Measurements from ENCODE around the gene C22orf15.

C22orf15 gene

GRCh38 chr22:23737696-23738095 lies 25.1 kb upstream of the C22orf15 start:
- DNase-seq (ENCODE audit: low read depth in 1 of 2, low spot score in 1 of 2) = no peak
- no peak for TF ChIP-seq JUND (IDR thresholded peaks at IDR 0.05; ENCODE audit: low read depth)
- in situ Hi-C loops (cut with HindIII; ENCODE audit: low pct_unique_long_range_greater_than_20kb, low sequenced_read_pairs) = no loop called here

GRCh38 chr22:23742505-23743264 lies 20.1 kb upstream of the C22orf15 start:
- in situ Hi-C loops (cut with HindIII; ENCODE audit: low pct_unique_long_range_greater_than_20kb, low sequenced_read_pairs) = no loop called here
- TF ChIP-seq JUND (IDR thresholded peaks at IDR 0.05; ENCODE audit: low read depth) = no peak
- DNase-seq (ENCODE audit: low read depth in 1 of 2, low spot score in 1 of 2) = no peak

GRCh38 chr22:23743303-23743705 lies 19.5 kb upstream of the C22orf15 start:
- no peak for DNase-seq (ENCODE audit: low read depth in 1 of 2, low spot score in 1 of 2)
- in situ Hi-C loops (cut with HindIII; ENCODE audit: low pct_unique_long_range_greater_than_20kb, low sequenced_read_pairs) = no loop called here
- TF ChIP-seq JUND (IDR thresholded peaks at IDR 0.05; ENCODE audit: low read depth) = no peak

GRCh38 chr22:23744001-23744400 lies 18.8 kb upstream of the C22orf15 start:
- in situ Hi-C loops (cut with HindIII; ENCODE audit: low pct_unique_long_range_greater_than_20kb, low sequenced_read_pairs) = no loop called here
- no peak for TF ChIP-seq JUND (IDR thresholded peaks at IDR 0.05; ENCODE audit: low read depth)
- DNase-seq (ENCODE audit: low read depth in 1 of 2, low spot score in 1 of 2) = no peak

- no peak for TF ChIP-seq JUND (IDR thresholded peaks at IDR 0.05; ENCODE audit: low read depth)
- no peak for DNase-seq (ENCODE audit: low read depth in 1 of 2, low spot score in 1 of 2)
- in situ Hi-C loops (cut with HindIII; ENCODE audit: low pct_unique_long_range_greater_than_20kb, low sequenced_read_pairs) = no loop called here
Measured at GRCh38 chr22:23744485-23744884, 18.3 kb upstream of the C22orf15 start.

GRCh38 chr22:23745791-23746190 lies 17.0 kb upstream of the C22orf15 start:
- DNase-seq (ENCODE audit: low read depth in 1 of 2, low spot score in 1 of 2) = no peak
- in situ Hi-C loops (cut with HindIII; ENCODE audit: low pct_unique_long_range_greater_than_20kb, low sequenced_read_pairs) = no loop called here
- TF ChIP-seq JUND (IDR thresholded peaks at IDR 0.05; ENCODE audit: low read depth) = no peak

- DNase-seq (ENCODE audit: low read depth in 1 of 2, low spot score in 1 of 2) = no peak
- TF ChIP-seq JUND (IDR thresholded peaks at IDR 0.05; ENCODE audit: low read depth) = no peak
- in situ Hi-C loops (cut with HindIII; ENCODE audit: low pct_unique_long_range_greater_than_20kb, low sequenced_read_pairs) = no loop called here
Measured at GRCh38 chr22:23749841-23750301, 12.9 kb upstream of the C22orf15 start.

- in situ Hi-C loops (cut with HindIII; ENCODE audit: low pct_unique_long_range_greater_than_20kb, low sequenced_read_pairs) = no loop called here
- no peak for TF ChIP-seq JUND (IDR thresholded peaks at IDR 0.05; ENCODE audit: low read depth)
- no peak for DNase-seq (ENCODE audit: low read depth in 1 of 2, low spot score in 1 of 2)
Measured at GRCh38 chr22:23750367-23750713, 12.4 kb upstream of the C22orf15 start.

- DNase-seq (ENCODE audit: low read depth in 1 of 2, low spot score in 1 of 2) = peak; percentile 85 to 90
- no peak for TF ChIP-seq JUND (IDR thresholded peaks at IDR 0.05; ENCODE audit: low read depth)
- in situ Hi-C loops (cut with HindIII; ENCODE audit: low pct_unique_long_range_greater_than_20kb, low sequenced_read_pairs) = no loop called here
Measured at GRCh38 chr22:23750714-23751440, 11.9 kb upstream of the C22orf15 start, which contains the start of gene ZNF70. Gene ZNF70, minus strand, starts transcription at chr22:23751112. Its CDS starts 5,972 bp downstream, at chr22:23745140.

- DNase-seq (ENCODE audit: low read depth in 1 of 2, low spot score in 1 of 2) = no peak
- no peak for TF ChIP-seq JUND (IDR thresholded peaks at IDR 0.05; ENCODE audit: low read depth)
- in situ Hi-C loops (cut with HindIII; ENCODE audit: low pct_unique_long_range_greater_than_20kb, low sequenced_read_pairs) = no loop called here
Measured at GRCh38 chr22:23751441-23751996, 11.3 kb upstream of the C22orf15 start.

- TF ChIP-seq JUND (IDR thresholded peaks at IDR 0.05; ENCODE audit: low read depth) = no peak
- DNase-seq (ENCODE audit: low read depth in 1 of 2, low spot score in 1 of 2) = no peak
- in situ Hi-C loops (cut with HindIII; ENCODE audit: low pct_unique_long_range_greater_than_20kb, low sequenced_read_pairs) = no loop called here
Measured at GRCh38 chr22:23752090-23752691, 10.6 kb upstream of the C22orf15 start.

- TF ChIP-seq JUND (IDR thresholded peaks at IDR 0.05; ENCODE audit: low read depth) = no peak
- DNase-seq (ENCODE audit: low read depth in 1 of 2, low spot score in 1 of 2) = no peak
- in situ Hi-C loops (cut with HindIII; ENCODE audit: low pct_unique_long_range_greater_than_20kb, low sequenced_read_pairs) = no loop called here
Measured at GRCh38 chr22:23752750-23753149, 10.0 kb upstream of the C22orf15 start.

- DNase-seq (ENCODE audit: low read depth in 1 of 2, low spot score in 1 of 2) = no peak
Measured at GRCh38 chr22:23753385-23753784, 9.4 kb upstream of the C22orf15 start.

More at GRCh38 chr22:23753385-23753784, 9.4 kb upstream of the C22orf15 start:
- TF ChIP-seq JUND (IDR thresholded peaks at IDR 0.05; ENCODE audit: low read depth) = no peak
- in situ Hi-C loops (cut with HindIII; ENCODE audit: low pct_unique_long_range_greater_than_20kb, low sequenced_read_pairs) = no loop called here
